ENCODE results near the gene SHC4. TPM values are rescaled to one million over a fixed set of nuclear protein-coding genes. Genes with fewer than 3 reads are reported as not detected.

The SHC4 gene
- total RNA-seq, 1 donor from 2014 or later, result 2.2 TPM

DNA sequence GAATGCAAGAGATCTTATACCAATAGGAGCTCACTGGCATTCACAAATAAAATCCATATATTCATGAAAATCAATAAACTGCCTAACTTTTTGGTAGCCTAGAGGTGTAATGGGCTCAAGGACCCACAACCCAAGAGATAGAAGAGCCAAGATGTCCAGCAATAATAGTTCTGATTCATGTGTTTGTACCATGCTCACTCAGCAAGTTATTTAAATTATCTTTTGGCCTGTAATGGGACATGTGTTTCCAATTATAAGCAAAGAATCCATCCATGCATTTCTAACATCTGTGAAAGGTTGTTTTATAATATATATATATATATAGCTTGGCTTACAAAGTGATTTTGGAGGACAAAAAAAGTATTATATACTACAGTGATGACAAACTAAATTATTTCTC lies 29.7 kb upstream of the SHC4 start:
- no peaks in the 10 kb centered on the region for H3K79me2 ChIP-seq (ENCODE audit: low read depth)
- H3K4me3 ChIP-seq, result no peak overlapping the region
- H3K4me1 Mint-ChIP-seq, result no peaks in the 10 kb centered on the region
- H3K9me3 ChIP-seq (ENCODE audit: low read depth), result no peaks in the 10 kb centered on the region
- H3K27ac ChIP-seq, result no peak overlapping the region
- no peaks in the 10 kb centered on the region for H3K4me1 ChIP-seq
- no peak overlapping the region for H3K4me2 ChIP-seq
- no peaks in the 10 kb centered on the region for H3K27me3 ChIP-seq
- peaks cover 8% of the 10 kb centered on the region for H3K36me3 ChIP-seq
- no peak overlapping the region for H3K27ac Mint-ChIP-seq
- no peaks in the 10 kb centered on the region for H3K9me3 Mint-ChIP-seq
- H2AFZ ChIP-seq (replicated peaks), result no peak overlapping the region
- peaks cover 28% of the 10 kb centered on the region for H3K36me3 Mint-ChIP-seq
- DNase-seq (ENCODE audit: low spot score), result no peak
- no peaks in the 10 kb centered on the region for H4K20me1 ChIP-seq (ENCODE audit: low read depth)
- TF ChIP-seq EZH2 (IDR thresholded peaks at IDR 0.05) (no peak), EZH2phosphoT487 (IDR thresholded peaks at IDR 0.05) (no peak)
- TF ChIP-seq, protein P1, sequence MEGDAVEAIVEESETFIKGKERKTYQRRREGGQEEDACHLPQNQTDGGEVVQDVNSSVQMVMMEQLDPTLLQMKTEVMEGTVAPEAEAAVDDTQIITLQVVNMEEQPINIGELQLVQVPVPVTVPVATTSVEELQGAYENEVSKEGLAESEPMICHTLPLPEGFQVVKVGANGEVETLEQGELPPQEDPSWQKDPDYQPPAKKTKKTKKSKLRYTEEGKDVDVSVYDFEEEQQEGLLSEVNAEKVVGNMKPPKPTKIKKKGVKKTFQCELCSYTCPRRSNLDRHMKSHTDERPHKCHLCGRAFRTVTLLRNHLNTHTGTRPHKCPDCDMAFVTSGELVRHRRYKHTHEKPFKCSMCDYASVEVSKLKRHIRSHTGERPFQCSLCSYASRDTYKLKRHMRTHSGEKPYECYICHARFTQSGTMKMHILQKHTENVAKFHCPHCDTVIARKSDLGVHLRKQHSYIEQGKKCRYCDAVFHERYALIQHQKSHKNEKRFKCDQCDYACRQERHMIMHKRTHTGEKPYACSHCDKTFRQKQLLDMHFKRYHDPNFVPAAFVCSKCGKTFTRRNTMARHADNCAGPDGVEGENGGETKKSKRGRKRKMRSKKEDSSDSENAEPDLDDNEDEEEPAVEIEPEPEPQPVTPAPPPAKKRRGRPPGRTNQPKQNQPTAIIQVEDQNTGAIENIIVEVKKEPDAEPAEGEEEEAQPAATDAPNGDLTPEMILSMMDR (IDR thresholded peaks at IDR 0.05), result no peak
- no peaks in the 10 kb centered on the region for H3K27me3 Mint-ChIP-seq (ENCODE audit: insufficient read depth, low read depth)
- no peak overlapping the region for H3K9ac ChIP-seq
- H3F3A ChIP-seq (ENCODE audit: low read depth), result no peaks in the 10 kb centered on the region
- H3K4me3 Mint-ChIP-seq, result no peak overlapping the region

DNA sequence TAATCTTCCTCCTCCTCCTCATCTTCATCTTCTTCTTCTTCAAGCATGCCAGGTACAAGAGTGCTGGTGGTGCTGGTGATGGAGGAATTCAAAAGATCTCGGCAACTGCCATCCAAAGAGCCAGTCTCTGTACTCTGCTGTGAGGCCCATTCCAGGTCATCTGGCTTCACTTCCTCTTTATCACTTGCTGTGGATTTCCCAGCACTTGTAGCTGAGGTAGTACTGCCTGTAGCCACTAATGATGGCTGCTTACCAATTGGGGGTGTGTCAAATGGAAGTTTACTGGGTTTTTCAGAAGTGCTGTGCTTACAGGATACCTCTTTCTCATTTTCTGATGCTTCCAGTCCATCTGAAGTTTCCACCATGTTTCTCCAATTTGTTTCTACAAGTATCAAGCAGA lies 28.8 kb upstream of the SHC4 start:
- Histone ChIP-seq H4K20me1 (ENCODE audit: low read depth) (no peaks in the 10 kb centered on the region), H3K27ac (no peak overlapping the region), H3K36me3 (peaks cover 6% of the 10 kb centered on the region), H3K9ac (no peak overlapping the region), H3F3A (ENCODE audit: low read depth) (no peaks in the 10 kb centered on the region), H3K4me1 (no peaks in the 10 kb centered on the region), H3K79me2 (ENCODE audit: low read depth) (no peaks in the 10 kb centered on the region), H3K27me3 (no peaks in the 10 kb centered on the region), H3K4me3 (no peak overlapping the region), H3K9me3 (ENCODE audit: low read depth) (no peaks in the 10 kb centered on the region), H3K4me2 (no peak overlapping the region), H2AFZ (replicated peaks) (no peak overlapping the region)
- Mint-ChIP-seq H3K4me1 (no peaks in the 10 kb centered on the region), H3K27ac (no peak overlapping the region), H3K36me3 (peaks cover 28% of the 10 kb centered on the region), H3K9me3 (no peaks in the 10 kb centered on the region), H3K27me3 (ENCODE audit: insufficient read depth, low read depth) (no peaks in the 10 kb centered on the region), H3K4me3 (no peak overlapping the region)
- no peak for DNase-seq (ENCODE audit: low spot score)
- TF ChIP-seq EZH2 (IDR thresholded peaks at IDR 0.05) (no peak), EZH2phosphoT487 (IDR thresholded peaks at IDR 0.05) (no peak)
- TF ChIP-seq, protein P1 (IDR thresholded peaks at IDR 0.05), result no peak

DNA sequence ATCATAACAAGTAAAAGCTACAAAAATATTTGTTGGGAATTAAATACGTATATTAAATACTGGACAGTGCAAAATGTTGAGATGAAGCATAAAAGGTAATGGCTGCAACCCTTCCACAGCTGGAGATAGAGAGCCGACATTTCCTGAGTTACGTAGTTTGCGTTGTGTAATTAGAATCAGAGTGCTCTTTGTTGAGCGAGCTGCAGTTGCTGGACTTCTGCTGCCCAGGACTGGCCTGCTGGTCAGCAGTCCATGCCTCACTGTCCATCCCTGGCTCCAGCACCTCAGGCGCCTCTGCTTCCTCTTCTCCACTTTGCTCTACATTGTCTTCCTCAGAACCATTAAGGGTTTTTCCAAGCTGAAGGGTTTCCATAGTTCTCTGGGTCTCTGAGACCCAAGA lies 28.4 kb upstream of the SHC4 start:
- H2AFZ ChIP-seq (replicated peaks), result no peak overlapping the region
- Mint-ChIP-seq H3K36me3 (peaks cover 26% of the 10 kb centered on the region), H3K9me3 (no peaks in the 10 kb centered on the region), H3K4me1 (no peaks in the 10 kb centered on the region), H3K27me3 (ENCODE audit: insufficient read depth, low read depth) (no peaks in the 10 kb centered on the region), H3K27ac (no peak overlapping the region), H3K4me3 (no peak overlapping the region)
- no peaks in the 10 kb centered on the region for H3K4me1 ChIP-seq
- H3K79me2 ChIP-seq (ENCODE audit: low read depth), result no peaks in the 10 kb centered on the region
- no peaks in the 10 kb centered on the region for H3K27me3 ChIP-seq
- peaks cover 6% of the 10 kb centered on the region for H3K36me3 ChIP-seq
- no peak overlapping the region for H3K4me2 ChIP-seq
- H3K27ac ChIP-seq, result no peak overlapping the region
- H3K4me3 ChIP-seq, result no peak overlapping the region
- H3K9me3 ChIP-seq (ENCODE audit: low read depth), result no peaks in the 10 kb centered on the region
- no peaks in the 10 kb centered on the region for H3F3A ChIP-seq (ENCODE audit: low read depth)
- no peak overlapping the region for H3K9ac ChIP-seq
- no peak for DNase-seq (ENCODE audit: low spot score)
- no peaks in the 10 kb centered on the region for H4K20me1 ChIP-seq (ENCODE audit: low read depth)
- TF ChIP-seq EZH2 (IDR thresholded peaks at IDR 0.05) (no peak), EZH2phosphoT487 (IDR thresholded peaks at IDR 0.05) (no peak)

DNA sequence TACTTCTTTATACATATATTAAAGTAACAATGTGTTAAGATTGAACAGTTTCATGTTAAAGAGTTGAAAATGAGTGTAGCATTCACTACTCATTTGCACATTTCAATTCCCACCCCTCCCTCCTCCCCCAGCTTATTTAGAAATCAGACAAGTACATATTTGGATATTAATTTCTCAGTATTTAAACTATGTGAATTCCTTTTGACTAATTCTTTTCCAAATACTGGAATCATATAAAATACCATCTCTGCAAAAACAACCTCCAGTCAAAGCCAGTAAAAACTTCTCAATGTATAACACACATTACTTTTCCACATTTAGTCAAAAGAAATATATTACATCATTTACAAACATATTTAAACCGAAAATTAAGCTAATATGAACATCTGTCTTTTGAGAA lies 25.5 kb upstream of the SHC4 start:
- no peaks in the 10 kb centered on the region for H3K4me1 ChIP-seq
- no peaks in the 10 kb centered on the region for H4K20me1 ChIP-seq (ENCODE audit: low read depth)
- H3K4me3 Mint-ChIP-seq, result no peak overlapping the region
- no peaks in the 10 kb centered on the region for H3K9me3 Mint-ChIP-seq
- H3K27me3 ChIP-seq, result no peaks in the 10 kb centered on the region
- H2AFZ ChIP-seq (replicated peaks), result no peak overlapping the region
- H3K9me3 ChIP-seq (ENCODE audit: low read depth), result no peaks in the 10 kb centered on the region
- DNase-seq (ENCODE audit: low spot score), result no peak
- H3K4me1 Mint-ChIP-seq, result peaks cover 4% of the 10 kb centered on the region
- H3K36me3 ChIP-seq, result no peaks in the 10 kb centered on the region
- H3K27me3 Mint-ChIP-seq (ENCODE audit: insufficient read depth, low read depth), result no peaks in the 10 kb centered on the region
- no peaks in the 10 kb centered on the region for H3F3A ChIP-seq (ENCODE audit: low read depth)
- H3K27ac Mint-ChIP-seq, result no peak overlapping the region
- no peak overlapping the region for H3K9ac ChIP-seq
- peaks cover 18% of the 10 kb centered on the region for H3K36me3 Mint-ChIP-seq
- no peak overlapping the region for H3K27ac ChIP-seq
- no peak overlapping the region for H3K4me2 ChIP-seq
- TF ChIP-seq EZH2phosphoT487 (IDR thresholded peaks at IDR 0.05), result no peak
- H3K79me2 ChIP-seq (ENCODE audit: low read depth), result no peaks in the 10 kb centered on the region
- H3K4me3 ChIP-seq, result no peak overlapping the region
